Sigmoid colon (tissue), 3 donors: ENCODE data around the gene IL20RA.

Experiments used
- CTCF ChIP-seq, 4 experiments: fragments of 450-650 bp in 3 of 4; fragments of 200-600 bp in 1 of 4; IDR thresholded peaks; one replicate each; pipeline ENCODE4 v1.5.1; 2016 to 2019; ENCODE audit warnings: antibody characterized with exemption in 4 of 4, mild to moderate bottlenecking in 3 of 4, moderate library complexity in 2 of 4
- POLR2A ChIP-seq, 2 donors: fragments of 450-650 bp; IDR thresholded peaks; one replicate each; pipeline ENCODE4 v1.6.1; 2016; ENCODE audit warnings: antibody characterized with exemption in 2 of 2, mild to moderate bottlenecking in 2 of 2, moderate library complexity in 2 of 2

GRCh38 chr6:137015943-137016342 lies 28.8 kb downstream of the IL20RA start:
- TF ChIP-seq CTCF (IDR thresholded peaks at IDR 0.05) (no peak), POLR2A (IDR thresholded peaks at IDR 0.05) (no peak)
